ENCODE data around the gene BTBD6. TPM values are rescaled to one million over a fixed set of nuclear protein-coding genes. Genes with fewer than 3 reads are reported as not detected.

BTBD6 gene
- total and polyA plus RNA-seq, 2 donors (not counting 3 experiments of a cell fraction or from before 2014, with no cell fraction given): 63.1 to 65.0 TPM

DNA sequence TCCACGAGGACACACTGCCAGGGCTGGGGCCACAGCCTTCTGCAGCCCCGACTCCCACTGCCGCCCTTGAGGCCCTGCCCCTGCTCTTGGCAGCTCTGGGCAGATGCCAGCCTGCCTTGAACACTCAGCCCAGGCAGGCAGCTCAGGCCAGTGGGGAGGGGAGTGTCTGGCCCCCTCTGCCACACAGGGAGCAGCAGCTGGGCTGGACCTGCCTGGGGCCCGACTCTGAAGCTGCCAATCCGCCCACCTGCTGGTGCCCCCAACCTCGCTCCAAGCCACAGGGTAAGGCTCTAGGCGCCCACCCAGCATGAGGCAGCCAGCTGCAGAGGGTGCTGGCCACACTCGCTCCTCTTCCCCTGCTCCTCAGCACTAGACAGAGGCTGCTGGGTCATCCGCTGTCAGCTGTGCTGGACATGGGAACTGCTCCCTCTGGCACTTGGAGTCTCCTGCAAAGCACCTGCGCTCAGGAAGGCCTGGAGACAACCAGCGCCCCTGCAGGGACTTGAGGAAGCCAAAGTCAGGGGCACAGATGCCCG is 42.6 kb upstream of the BTBD6 start:
- H3K4me2 ChIP-seq (ENCODE audit: insufficient read depth, low read length): no peak overlapping the region
- H3K27ac ChIP-seq (ENCODE audit: insufficient read depth, low read depth, low read length): no peak overlapping the region
- dilution Hi-C loops (cut with MboI; ENCODE audit: extremely low pct_ligation_motif_present, low sequenced_read_pairs) (no loop called here), intact Hi-C loops (cut with micrococcal nuclease) (loop anchor here (10.0 kb wide), 1 partner anchor 49 kb away; no protein-coding TSS in a partner anchor)
- ChIA-PET CTCF (interaction anchor here (0.5 to 1.4 kb wide), 4 partner anchors 9 to 116 kb away, joined by 4 read pairs; partner anchors contain the start of genes BRF1 and JAG2), POLR2A (no interaction called here)
- no peaks in the 10 kb centered on the region for H4K20me1 ChIP-seq (replicated peaks; ENCODE audit: control insufficient read depth, extremely low read depth, insufficient read depth, low read length)
- H2AFZ ChIP-seq (ENCODE audit: low read depth, low read length): no peak overlapping the region
- no peak overlapping the region for H3K4me3 ChIP-seq (replicated peaks in 1 of 3; ENCODE audit: insufficient read depth in 1 of 3, low read depth in 1 of 3, low read length in 3 of 3)
- no peaks in the 10 kb centered on the region for H3K9me1 ChIP-seq (replicated peaks; ENCODE audit: control insufficient read depth, extremely low read depth, insufficient read depth, low read length)
- no peak overlapping the region for H3K9ac ChIP-seq (replicated peaks; ENCODE audit: extremely low read depth, insufficient read depth, low read length)
- DNase-seq (ENCODE audit: low read depth, low spot score) (no peak), FAIRE-seq (no peak)
- H3K4me1 ChIP-seq (ENCODE audit: control insufficient read depth, extremely low read depth, insufficient read depth, low read length): peaks cover 7% of the 10 kb centered on the region
- H3K27me3 ChIP-seq (ENCODE audit: control insufficient read depth in 2 of 2, insufficient read depth in 2 of 2, low read length in 2 of 2): no peaks in the 10 kb centered on the region
- no peaks in the 10 kb centered on the region for H3K9me3 ChIP-seq (replicated peaks; ENCODE audit: control insufficient read depth, insufficient read depth, low read length)
- TF ChIP-seq POLR2AphosphoS5 (IDR thresholded peaks at IDR 0.05; ENCODE audit: insufficient read depth, low read depth, low read length) (no peak), JUN (IDR thresholded peaks at IDR 0.05; ENCODE audit: borderline replicate concordance, insufficient read depth, insufficient read length, low read depth) (no peak), GATA2 (IDR thresholded peaks at IDR 0.05; ENCODE audit: insufficient read depth, insufficient read length, low read depth, low read length) (no peak), FOS (IDR thresholded peaks at IDR 0.05; ENCODE audit: borderline replicate concordance, insufficient read depth, low read length) (no peak), EZH2 (IDR thresholded peaks at IDR 0.05; ENCODE audit: borderline replicate concordance, low read depth, low read length, severe bottlenecking) (no peak), POLR2A (IDR thresholded peaks at IDR 0.05; ENCODE audit: low read depth, low read length) (no peak)
- TF ChIP-seq, protein P1, sequence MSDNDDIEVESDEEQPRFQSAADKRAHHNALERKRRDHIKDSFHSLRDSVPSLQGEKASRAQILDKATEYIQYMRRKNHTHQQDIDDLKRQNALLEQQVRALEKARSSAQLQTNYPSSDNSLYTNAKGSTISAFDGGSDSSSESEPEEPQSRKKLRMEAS (IDR thresholded peaks at IDR 0.05; ENCODE audit: insufficient read depth, insufficient read length): no peak
- TF ChIP-seq, protein P2, sequence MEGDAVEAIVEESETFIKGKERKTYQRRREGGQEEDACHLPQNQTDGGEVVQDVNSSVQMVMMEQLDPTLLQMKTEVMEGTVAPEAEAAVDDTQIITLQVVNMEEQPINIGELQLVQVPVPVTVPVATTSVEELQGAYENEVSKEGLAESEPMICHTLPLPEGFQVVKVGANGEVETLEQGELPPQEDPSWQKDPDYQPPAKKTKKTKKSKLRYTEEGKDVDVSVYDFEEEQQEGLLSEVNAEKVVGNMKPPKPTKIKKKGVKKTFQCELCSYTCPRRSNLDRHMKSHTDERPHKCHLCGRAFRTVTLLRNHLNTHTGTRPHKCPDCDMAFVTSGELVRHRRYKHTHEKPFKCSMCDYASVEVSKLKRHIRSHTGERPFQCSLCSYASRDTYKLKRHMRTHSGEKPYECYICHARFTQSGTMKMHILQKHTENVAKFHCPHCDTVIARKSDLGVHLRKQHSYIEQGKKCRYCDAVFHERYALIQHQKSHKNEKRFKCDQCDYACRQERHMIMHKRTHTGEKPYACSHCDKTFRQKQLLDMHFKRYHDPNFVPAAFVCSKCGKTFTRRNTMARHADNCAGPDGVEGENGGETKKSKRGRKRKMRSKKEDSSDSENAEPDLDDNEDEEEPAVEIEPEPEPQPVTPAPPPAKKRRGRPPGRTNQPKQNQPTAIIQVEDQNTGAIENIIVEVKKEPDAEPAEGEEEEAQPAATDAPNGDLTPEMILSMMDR (IDR thresholded peaks at IDR 0.05; ENCODE audit: extremely low read depth in 1 of 2, insufficient read depth in 1 of 2, low read depth in 1 of 2, low read length in 2 of 2): no peak
- H3K36me3 ChIP-seq (ENCODE audit: control insufficient read depth in 2 of 2, extremely low read depth in 1 of 2, insufficient read depth in 2 of 2, low read length in 2 of 2): peaks cover 0 to 6% of the 10 kb centered on the region in 2 experiments
- H3K79me2 ChIP-seq (ENCODE audit: control insufficient read depth, insufficient read depth, low read length): no peaks in the 10 kb centered on the region
- BruUV-seq (replicated peaks): no TSS peak
